Osteocyte (in vitro differentiated cells): Measurements from ENCODE around the gene CDC42EP4. TPM values are rescaled to one million over a fixed set of nuclear protein-coding genes. Genes with fewer than 3 reads are reported as not detected.

Experiments
- DNase-seq: peaks from one replicate; pipeline ENCODE4 v3.0.0; 2021; ENCODE audit warnings: mixed read lengths; ENCODE audit not compliant: unreplicated experiment; ENCODE audit errors: extremely low spot score
- H3K27ac Mint-ChIP-seq: one replicate; pipeline ENCODE4 v1.8.0; 2021; ENCODE audit warnings: mild to moderate bottlenecking, mixed read lengths; ENCODE audit not compliant: unreplicated experiment
- H3K27me3 Mint-ChIP-seq: one replicate; pipeline ENCODE4 v1.8.0; 2021; ENCODE audit warnings: mixed read lengths; ENCODE audit not compliant: unreplicated experiment
- H3K36me3 Mint-ChIP-seq: one replicate; pipeline ENCODE4 v1.8.0; 2021; ENCODE audit warnings: mixed read lengths; ENCODE audit not compliant: unreplicated experiment
- H3K4me1 Mint-ChIP-seq: one replicate; pipeline ENCODE4 v1.8.0; 2021; ENCODE audit warnings: mixed read lengths; ENCODE audit not compliant: unreplicated experiment
- H3K4me3 Mint-ChIP-seq: one replicate; pipeline ENCODE4 v1.8.0; 2021; ENCODE audit warnings: mild to moderate bottlenecking, moderate library complexity, mixed read lengths; ENCODE audit not compliant: unreplicated experiment
- H3K9me3 Mint-ChIP-seq: one replicate; pipeline ENCODE4 v1.8.0; 2021; ENCODE audit warnings: mixed read lengths; ENCODE audit not compliant: unreplicated experiment
- CTCF ChIP-seq: fragments of 200-600 bp; sonication (generic); IDR thresholded peaks from 2 replicates; pipeline ENCODE4 v1.5.0; 2021; ENCODE audit warnings: antibody characterized with exemption, mild to moderate bottlenecking, moderate library complexity
- total RNA-seq: library from RNA; stranded (reverse); gene quantifications from 2 replicates; pipeline ENCODE4 v1.2.1, GENCODE V29; 2021

Gene CDC42EP4
- total RNA-seq, 1 donor from 2014 or later = 32.0 TPM

- peak overlapping the region; percentile 70 for H3K4me3 Mint-ChIP-seq
- H3K27me3 Mint-ChIP-seq = no peaks in the 10 kb centered on the region
- peak overlapping the region; percentile 99 for H3K27ac Mint-ChIP-seq
- H3K36me3 Mint-ChIP-seq = no peaks in the 10 kb centered on the region
- no peaks in the 10 kb centered on the region for H3K9me3 Mint-ChIP-seq
- DNase-seq = no peak
- peaks cover 73% of the 10 kb centered on the region for H3K4me1 Mint-ChIP-seq
- no peak for TF ChIP-seq CTCF
Measured at GRCh38 chr17:73304438-73304837, 7.4 kb downstream of the CDC42EP4 start.

- peak overlapping the region; percentile 29 for H3K27ac Mint-ChIP-seq
- no peak for TF ChIP-seq CTCF
- no peaks in the 10 kb centered on the region for H3K9me3 Mint-ChIP-seq
- DNase-seq = no peak
- no peaks in the 10 kb centered on the region for H3K27me3 Mint-ChIP-seq
- no peak overlapping the region for H3K4me3 Mint-ChIP-seq
- peaks cover 72% of the 10 kb centered on the region for H3K4me1 Mint-ChIP-seq
- peaks cover 1% of the 10 kb centered on the region for H3K36me3 Mint-ChIP-seq
Measured at GRCh38 chr17:73302189-73302588, 9.6 kb downstream of the CDC42EP4 start.

GRCh38 chr17:73301369-73301768, 10.4 kb downstream of the CDC42EP4 start:
- DNase-seq = no peak
- peaks cover 1% of the 10 kb centered on the region for H3K36me3 Mint-ChIP-seq
- no peaks in the 10 kb centered on the region for H3K9me3 Mint-ChIP-seq
- peak overlapping the region; percentile 59 for H3K27ac Mint-ChIP-seq
- H3K4me1 Mint-ChIP-seq = peaks cover 64% of the 10 kb centered on the region
- H3K27me3 Mint-ChIP-seq = no peaks in the 10 kb centered on the region
- TF ChIP-seq CTCF = no peak
- H3K4me3 Mint-ChIP-seq = no peak overlapping the region

- Mint-ChIP-seq H3K27ac (peak overlapping the region; percentile 27), H3K36me3 (peaks cover 1% of the 10 kb centered on the region), H3K9me3 (no peaks in the 10 kb centered on the region), H3K27me3 (no peaks in the 10 kb centered on the region), H3K4me1 (peaks cover 54% of the 10 kb centered on the region), H3K4me3 (no peak overlapping the region)
- no peak for TF ChIP-seq CTCF
- no peak for DNase-seq
Measured at GRCh38 chr17:73300392-73300791, 11.4 kb downstream of the CDC42EP4 start.

- H3K27ac Mint-ChIP-seq = peak overlapping the region; percentile 50
- DNase-seq = no peak
- TF ChIP-seq CTCF = no peak
- peaks cover 48% of the 10 kb centered on the region for H3K4me1 Mint-ChIP-seq
- H3K4me3 Mint-ChIP-seq = no peak overlapping the region
- H3K9me3 Mint-ChIP-seq = no peaks in the 10 kb centered on the region
- no peaks in the 10 kb centered on the region for H3K27me3 Mint-ChIP-seq
- peaks cover 1% of the 10 kb centered on the region for H3K36me3 Mint-ChIP-seq
Measured at GRCh38 chr17:73297934-73298861, 13.6 kb downstream of the CDC42EP4 start.
